Measurements from ENCODE around the gene FAM210A.

The FAM210A gene

GRCh38 chr18:13725566-13726231 is 659 bp downstream of the FAM210A start:
- H3K4me3 ChIP-seq (ENCODE audit: control insufficient read depth, low read depth, low read length) = peak overlapping the region; percentile 90
- TF ChIP-seq CTCF (IDR thresholded peaks at IDR 0.05; ENCODE audit: control insufficient read depth, insufficient read depth, low read depth, low read length, missing control alignments) = no peak
- no peak for DNase-seq (ENCODE audit: low read depth)

- TF ChIP-seq CTCF (IDR thresholded peaks at IDR 0.05; ENCODE audit: control insufficient read depth, insufficient read depth, low read depth, low read length, missing control alignments) = no peak
- DNase-seq (ENCODE audit: low read depth) = no peak
Measured at GRCh38 chr18:13720847-13721246, 5.5 kb downstream of the FAM210A start.

GRCh38 chr18:13720123-13720522 is 6.2 kb downstream of the FAM210A start:
- TF ChIP-seq CTCF (IDR thresholded peaks at IDR 0.05; ENCODE audit: control insufficient read depth, insufficient read depth, low read depth, low read length, missing control alignments) = no peak
- no peak for DNase-seq (ENCODE audit: low read depth)
- H3K4me3 ChIP-seq (ENCODE audit: control insufficient read depth, low read depth, low read length) = no peak overlapping the region

More at GRCh38 chr18:13720847-13721246, 5.5 kb downstream of the FAM210A start:
- H3K4me3 ChIP-seq (ENCODE audit: control insufficient read depth, low read depth, low read length) = no peak overlapping the region

GRCh38 chr18:13716916-13717315 is 9.4 kb downstream of the FAM210A start:
- H3K4me3 ChIP-seq (ENCODE audit: control insufficient read depth, low read depth, low read length) = no peak overlapping the region
- no peak for DNase-seq (ENCODE audit: low read depth)
- TF ChIP-seq CTCF (IDR thresholded peaks at IDR 0.05; ENCODE audit: control insufficient read depth, insufficient read depth, low read depth, low read length, missing control alignments) = no peak

DNA sequence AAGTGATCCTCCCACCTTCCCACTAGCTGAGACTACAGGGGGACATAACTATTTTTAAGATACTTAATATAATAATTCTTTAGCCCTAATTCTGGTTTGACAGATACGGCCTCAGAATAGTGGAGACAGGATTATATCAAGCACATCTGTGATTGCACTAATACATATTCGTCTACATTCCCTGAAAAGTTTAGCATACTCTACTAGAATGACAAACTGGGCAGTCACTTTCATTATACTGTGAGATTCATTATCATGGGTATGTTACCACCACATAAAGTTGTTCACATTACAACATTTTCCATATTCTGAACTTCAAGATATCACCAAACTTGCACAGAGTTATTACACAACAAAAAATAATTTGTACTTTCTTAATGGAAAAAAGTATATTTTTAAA is 11.0 kb downstream of the FAM210A start:
- no peak overlapping the region for H3K4me3 ChIP-seq (ENCODE audit: control insufficient read depth, low read depth, low read length)
- DNase-seq (ENCODE audit: low read depth) = no peak
- TF ChIP-seq CTCF (IDR thresholded peaks at IDR 0.05; ENCODE audit: control insufficient read depth, insufficient read depth, low read depth, low read length, missing control alignments) = no peak

GRCh38 chr18:13713455-13714055 is 12.8 kb downstream of the FAM210A start:
- DNase-seq (ENCODE audit: low read depth) = no peak
- no peak overlapping the region for H3K4me3 ChIP-seq (ENCODE audit: control insufficient read depth, low read depth, low read length)
- no peak for TF ChIP-seq CTCF (IDR thresholded peaks at IDR 0.05; ENCODE audit: control insufficient read depth, insufficient read depth, low read depth, low read length, missing control alignments)
